Heart left ventricle (tissue), 13 donors: ENCODE measurements around the gene ZNF823.

ENCODE experiments used
- CTCF ChIP-seq, 12 donors: fragments of 200-600 bp; sonication (generic) in 4 of 12; IDR thresholded peaks; one replicate each; pipeline versions ENCODE4 v1.5.0 to v1.8.0; 2018 to 2022; ENCODE audit warnings: antibody characterized with exemption in 12 of 12, mild to moderate bottlenecking in 5 of 12
- POLR2A ChIP-seq, 2 donors: fragments of 450-650 bp; IDR thresholded peaks; one replicate each; pipeline ENCODE4 v1.6.1; 2017; ENCODE audit warnings: antibody characterized with exemption in 2 of 2, mild to moderate bottlenecking in 2 of 2, moderate library complexity in 2 of 2
- donor health status: ischemic (EF 13 %, LVEDD 7.1; RV severe dilation, severe dysfunction).
- donor health status: DM: no; HTN: yes; CAD: no.
- donor health status: DM: no; HTN: no; CAD: no.
- donor health status: ischemic (EF 25% LVEDD 6.9; RV normal size, moderate dysfunction).
- donor health status: ischemic (EF 25% LVEDD 5.7; RV mildly dilated, moderate dysfunction).
- donor health status: ischemic (EF 35%, LVEDD 5.7; RV mildly dilated, moderate dysfunction).
- donor health status: nonischemic (EF 11% LVEDD 7.7; RV severe dilation, severe dysfunction).
- donor health status: DM: yes; HTN: yes; CAD: no.
- donor health status: PGD.
- donor health status: ischemic (EF 29% LVEDD 5.4; RV normal size, mild dysfunction).
- donor health status: nonischemic (EF 23%, LVEDD 6.1; RV moderate dilation, normal function).

- TF ChIP-seq CTCF (IDR thresholded peaks at IDR 0.05) (no peak), POLR2A (IDR thresholded peaks at IDR 0.05) (no peak)
Measured at GRCh38 chr19:11756965-11757364, 18.2 kb upstream of the ZNF823 start.
